ELR (cell line): ENCODE measurements around the gene CDHR1.
A peak's percentile ranks its signal among the peaks of the same experiment; 100 is the strongest.

Experiments used
- DNase-seq: peaks from one replicate; pipeline ENCODE4 v3.0.0-alpha.2; 2015; ENCODE audit warnings: low read depth

The CDHR1 gene

DNA sequence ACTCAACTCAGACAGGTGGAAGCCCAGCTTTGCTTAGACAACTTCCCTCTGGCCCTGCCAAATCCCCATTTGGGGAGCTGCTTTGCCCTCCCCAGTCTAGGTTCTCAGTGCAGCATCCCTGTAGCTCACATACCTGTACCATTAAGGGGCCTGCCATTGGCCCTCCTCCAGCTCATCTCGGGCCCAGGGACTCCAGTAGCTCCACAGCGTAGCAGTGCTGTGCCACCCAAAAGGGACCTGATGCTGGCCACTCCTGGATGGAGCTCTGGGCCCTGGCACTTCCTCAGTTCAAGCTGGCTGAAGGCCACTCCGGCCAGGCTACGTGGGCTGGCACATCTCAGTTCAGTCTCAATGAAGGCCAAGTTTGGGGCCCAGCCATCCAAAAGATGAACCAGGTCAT, 39.6 kb downstream of the CDHR1 start:
- DNase-seq, result no peak

DNA sequence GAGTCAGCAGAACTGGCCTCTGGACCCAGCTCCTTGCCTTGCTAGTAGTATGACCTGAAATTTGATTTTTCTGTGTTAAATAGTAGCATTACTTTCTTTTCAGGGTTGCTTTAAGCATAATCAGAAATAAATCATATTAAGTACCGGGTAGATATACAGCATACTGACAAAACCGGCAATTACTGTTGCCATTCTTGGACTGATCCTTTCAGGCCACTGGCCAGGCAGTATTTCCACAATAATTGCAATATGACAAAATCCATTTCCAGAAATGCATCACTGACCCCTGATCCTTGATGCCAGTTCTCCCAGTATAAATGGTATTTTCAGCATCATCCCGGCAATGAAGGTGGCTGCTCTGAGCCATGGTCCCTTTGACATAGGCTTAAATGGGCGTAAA, 40.1 kb downstream of the CDHR1 start:
- no peak for DNase-seq

GRCh38 chr10:84235096-84235495, 40.8 kb downstream of the CDHR1 start:
- no peak for DNase-seq

DNA sequence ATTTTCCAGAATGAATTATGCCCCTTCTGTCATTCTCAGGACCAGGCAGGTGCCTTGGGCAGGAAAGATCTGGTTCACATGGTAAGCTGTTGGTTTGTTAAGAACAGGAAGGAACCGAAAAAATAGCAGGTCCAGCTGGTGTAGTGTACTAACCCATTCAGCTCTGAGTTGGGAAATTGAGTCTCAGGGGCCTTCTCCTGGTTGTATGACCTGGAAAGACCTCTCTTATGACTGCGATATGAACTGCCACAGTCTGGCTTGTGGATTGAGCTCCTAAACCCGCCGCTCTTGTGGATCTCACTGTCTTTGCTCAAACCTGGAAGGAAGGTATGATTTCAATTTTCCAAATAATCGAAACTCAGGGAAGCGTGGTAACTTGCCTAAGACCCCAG, 42.5 kb downstream of the CDHR1 start:
- no peak for DNase-seq

DNA sequence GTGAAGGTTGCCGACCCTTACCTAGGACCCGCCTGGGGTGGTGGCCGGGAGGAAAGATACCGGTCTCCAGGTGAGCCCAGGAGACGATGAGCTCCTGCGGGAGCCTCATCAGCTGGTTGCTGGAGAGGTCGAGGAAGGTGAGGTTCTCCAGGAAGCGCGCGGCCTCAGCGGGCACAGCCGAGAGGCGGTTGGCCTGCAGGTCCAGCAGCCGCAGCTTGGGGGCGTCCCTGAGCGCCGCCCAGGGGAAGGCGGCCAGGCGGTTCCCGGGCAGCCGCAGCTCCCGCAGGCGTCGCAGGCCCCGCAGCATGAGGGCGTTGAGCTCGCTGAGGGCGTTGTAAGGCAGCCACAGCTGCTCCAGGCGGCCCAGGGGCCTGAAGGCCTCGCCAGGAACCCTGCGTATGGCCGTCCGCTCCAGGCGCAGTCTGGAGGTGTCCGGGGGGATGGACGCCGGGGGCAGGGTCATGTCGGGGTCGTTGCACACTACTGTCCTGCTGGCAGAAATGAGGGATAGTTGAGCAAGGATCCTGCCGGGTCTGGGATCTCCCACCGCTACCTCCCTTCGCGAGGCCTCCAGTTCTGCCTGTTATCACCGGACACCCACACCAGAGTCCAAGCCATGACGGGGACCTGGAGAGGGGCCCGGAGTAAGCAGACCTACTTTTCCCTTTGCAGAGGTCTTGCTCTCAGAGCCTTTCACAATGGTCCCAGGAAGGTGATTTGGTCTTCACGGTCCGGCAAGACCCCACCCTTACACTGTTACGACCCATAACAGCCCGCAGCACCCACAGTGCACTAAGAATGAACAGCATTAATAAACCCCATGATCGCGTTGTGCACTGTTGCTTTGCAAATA, 43.1 kb downstream of the CDHR1 start:
- DNase-seq, result no peak

DNA sequence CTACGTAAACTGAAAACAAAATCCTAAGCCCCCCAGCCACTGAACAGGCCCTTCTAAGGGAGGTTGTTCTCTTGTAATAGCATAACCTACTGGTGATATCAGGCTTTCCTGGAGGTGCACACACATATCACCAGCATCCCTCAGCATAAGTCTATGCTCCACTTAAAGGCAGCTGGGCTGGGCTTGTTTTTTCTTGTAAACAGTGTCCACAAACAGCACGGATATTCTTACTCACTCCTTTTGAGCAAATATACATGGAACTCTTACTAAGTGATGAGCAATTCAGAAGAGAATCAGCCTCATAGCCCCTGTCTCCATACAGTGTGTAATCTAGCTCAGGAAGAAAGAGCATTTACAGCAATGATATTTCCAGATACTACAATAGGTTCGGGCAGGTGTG, 44.6 kb downstream of the CDHR1 start:
- peak; percentile 3 for DNase-seq

DNA sequence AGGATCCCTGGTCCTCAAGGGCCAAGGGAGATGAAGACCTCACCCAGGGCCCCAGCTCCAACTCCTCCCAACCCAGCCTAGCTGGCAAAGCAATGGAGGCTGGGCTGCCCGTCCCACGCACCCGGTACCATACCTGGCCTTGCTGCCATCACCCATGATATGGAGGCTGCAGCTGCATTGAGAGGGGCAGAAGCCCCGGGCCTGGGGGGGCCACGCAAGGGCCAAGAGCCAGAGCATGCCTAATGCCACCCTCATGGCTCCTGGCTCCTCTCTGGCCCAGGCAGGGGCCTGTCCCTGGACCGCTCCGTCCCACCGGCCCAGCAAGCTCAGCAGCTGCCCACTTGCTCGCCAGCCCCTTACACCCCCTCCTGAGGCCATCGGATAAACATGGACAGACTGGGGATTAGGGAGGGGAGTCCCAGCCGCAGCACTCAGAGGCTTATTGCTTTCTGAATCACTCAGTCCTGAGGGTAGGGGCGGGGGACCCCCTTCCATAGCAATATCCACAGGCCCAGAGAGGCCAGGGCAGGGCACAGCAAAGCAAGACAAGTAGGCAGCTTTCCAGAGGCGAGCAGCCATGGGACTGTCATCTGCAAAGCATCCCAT, 47.0 kb downstream of the CDHR1 start, which contains the start of gene LRIT1:
Gene LRIT1 (minus strand): TSS at position 362 of the 606 bp plus-strand sequence. CDS start 107 bp downstream, at position 255.
- no peak for DNase-seq

- no peak for DNase-seq
Measured at GRCh38 chr10:84243759-84244158, 49.4 kb downstream of the CDHR1 start.

DNA sequence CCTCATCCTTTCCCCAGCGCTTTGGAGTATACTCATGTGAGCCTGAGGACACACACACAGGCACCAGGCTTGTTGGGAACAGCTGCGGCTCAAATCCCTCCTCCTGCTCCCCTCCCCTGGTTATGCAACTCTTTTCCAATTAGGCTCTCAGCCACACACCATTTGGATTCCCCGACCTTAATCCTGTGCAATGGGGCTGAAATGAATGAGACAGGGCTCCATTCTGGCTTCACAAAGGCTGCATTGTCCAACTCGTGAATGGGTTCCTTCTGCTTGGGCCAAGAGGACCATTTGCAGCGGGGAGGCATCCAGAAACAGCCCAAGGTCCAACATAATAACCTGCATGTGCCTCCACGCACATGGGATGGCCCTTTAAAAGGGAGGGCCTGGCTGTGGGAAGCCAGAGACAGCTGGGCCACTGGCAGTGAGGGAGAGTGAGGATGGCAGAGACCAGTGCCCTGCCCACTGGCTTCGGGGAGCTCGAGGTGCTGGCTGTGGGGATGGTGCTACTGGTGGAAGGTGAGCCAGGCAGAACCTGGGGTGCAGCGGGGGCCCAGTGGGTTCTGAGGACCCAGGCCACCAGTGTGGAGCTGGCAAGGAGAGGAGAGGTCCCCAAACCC, 50.4 kb downstream of the CDHR1 start, which contains the start of gene RGR:
Gene RGR (plus strand): TSS at position 403 of the 620 bp plus-strand sequence. CDS start 38 bp downstream, at position 441.
- no peak for DNase-seq

GRCh38 chr10:84247496-84247895, 53.2 kb downstream of the CDHR1 start:
- no peak for DNase-seq

DNA sequence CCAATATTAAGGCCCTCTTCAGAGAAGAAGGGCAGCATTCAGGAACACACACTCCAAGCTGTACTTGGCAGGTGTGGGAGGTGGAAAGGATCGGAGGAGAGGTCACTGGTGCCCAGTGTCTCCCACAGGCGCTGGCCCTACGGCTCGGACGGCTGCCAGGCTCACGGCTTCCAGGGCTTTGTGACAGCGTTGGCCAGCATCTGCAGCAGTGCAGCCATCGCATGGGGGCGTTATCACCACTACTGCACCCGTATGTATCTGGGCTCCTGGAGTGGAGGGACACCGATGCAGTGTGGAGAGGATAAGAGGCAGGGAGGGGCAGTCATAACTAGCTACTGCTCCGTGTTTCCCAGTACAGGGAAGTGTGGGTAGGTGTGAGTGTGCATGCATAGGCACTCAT, 54.5 kb downstream of the CDHR1 start:
- DNase-seq, result no peak

- DNase-seq, result no peak
Measured at GRCh38 chr10:84254552-84255478, 60.5 kb downstream of the CDHR1 start.

DNA sequence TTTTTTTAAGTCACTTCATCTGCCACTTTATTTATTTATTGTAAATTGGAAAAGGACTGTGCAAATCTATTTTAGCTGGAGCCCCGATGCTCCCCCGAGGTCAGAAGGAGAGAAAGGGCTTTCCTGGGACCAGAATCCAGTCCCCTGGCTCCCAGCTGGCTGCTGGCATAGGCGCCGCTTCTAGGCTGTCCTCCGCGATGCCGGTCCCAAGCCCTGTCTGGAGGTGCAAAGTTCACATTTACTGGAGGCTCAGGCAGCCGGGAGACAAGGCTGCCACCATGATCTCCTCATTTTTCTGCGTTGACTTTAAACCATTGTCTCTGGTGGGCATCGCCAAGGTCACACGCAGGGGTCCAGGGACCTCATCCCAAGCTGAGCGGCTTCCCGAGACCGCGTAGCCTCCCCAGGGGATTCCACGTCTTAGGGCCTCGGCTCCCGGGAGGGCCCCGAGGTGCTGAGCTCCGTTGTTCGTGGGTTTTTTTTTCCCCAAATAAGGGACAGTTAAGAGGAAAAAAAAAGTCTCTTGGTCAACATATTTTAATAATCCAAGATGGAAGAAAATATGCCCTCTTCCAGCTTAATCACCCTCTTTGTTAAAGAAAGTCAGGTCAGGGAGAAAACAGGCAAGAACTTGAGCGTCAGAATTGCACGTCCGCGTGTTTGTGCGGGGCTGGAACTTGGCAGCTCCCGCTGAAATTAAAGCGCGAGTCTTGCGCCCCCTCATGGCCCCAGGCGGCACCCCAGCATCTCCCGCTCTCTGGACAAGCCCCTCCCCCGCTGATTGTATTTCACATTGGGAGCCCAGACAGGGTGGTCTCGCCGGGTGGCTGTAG, 62.4 kb downstream of the CDHR1 start:
- DNase-seq, result peak; percentile 38

- no peak for DNase-seq
Measured at GRCh38 chr10:84257343-84258020, 63.1 kb downstream of the CDHR1 start.

DNA sequence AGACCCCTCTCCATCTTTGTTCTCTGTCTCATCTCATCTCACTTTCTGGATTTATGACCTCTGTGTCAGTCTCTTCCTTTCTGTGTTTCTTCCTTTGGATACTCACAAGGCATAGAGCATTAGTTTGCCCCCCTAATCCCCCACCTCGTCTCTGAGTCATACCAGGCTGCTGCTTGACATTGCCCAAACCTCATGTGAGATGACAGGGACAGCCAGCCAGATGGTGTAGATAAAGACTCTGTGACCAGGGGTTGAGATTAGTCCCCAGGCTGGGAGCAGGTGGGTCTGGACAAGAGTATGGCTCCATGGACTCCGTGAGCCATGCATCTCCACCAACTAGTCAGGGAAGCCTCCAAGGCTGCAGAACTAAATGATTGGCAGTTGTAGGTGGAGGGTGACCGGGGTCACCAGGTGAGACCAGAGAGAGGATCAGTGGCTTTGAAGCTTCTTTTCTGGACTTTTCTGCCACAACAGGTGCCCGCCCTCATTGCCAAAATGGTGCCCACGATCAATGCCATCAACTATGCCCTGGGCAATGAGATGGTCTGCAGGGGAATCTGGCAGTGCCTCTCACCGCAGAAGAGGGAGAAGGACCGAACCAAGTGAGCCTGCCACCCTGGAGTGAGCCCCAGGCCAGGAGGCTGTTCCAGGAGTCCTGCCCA, 63.8 kb downstream of the CDHR1 start:
- DNase-seq, result no peak

DNA sequence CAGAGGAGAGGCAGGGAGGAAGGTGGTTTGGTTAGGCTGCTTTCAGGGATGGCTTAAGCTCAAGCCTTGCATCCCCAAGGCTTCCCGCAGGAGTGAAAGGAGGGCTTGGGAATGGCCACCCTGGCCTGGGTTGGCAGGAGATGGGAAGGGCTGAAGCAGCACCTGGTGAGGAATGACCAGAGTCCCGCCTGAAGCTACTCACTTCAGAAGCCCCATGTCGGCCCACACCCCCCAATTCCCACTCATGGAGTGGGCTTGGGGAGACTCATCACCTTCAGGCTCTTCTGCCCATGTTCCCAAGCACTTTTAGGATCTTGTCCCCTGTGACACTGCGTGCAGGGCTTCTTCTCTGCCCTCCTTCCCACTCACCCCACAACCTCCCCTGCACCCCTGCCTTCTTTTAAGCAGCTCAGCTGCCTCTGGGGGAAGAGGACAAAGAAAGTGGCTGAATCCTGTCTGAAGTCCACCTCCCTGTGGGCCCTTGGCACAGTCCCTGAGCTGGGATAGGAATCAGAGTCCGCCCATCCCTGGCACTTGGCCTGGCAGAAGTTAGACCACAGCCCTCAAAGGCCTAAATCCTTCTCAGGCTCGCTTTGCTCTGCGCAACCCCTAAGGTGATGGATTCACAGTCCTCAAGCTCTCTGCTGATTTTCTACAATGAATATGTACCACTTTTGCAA, 67.0 kb downstream of the CDHR1 start:
- DNase-seq, result no peak

DNA sequence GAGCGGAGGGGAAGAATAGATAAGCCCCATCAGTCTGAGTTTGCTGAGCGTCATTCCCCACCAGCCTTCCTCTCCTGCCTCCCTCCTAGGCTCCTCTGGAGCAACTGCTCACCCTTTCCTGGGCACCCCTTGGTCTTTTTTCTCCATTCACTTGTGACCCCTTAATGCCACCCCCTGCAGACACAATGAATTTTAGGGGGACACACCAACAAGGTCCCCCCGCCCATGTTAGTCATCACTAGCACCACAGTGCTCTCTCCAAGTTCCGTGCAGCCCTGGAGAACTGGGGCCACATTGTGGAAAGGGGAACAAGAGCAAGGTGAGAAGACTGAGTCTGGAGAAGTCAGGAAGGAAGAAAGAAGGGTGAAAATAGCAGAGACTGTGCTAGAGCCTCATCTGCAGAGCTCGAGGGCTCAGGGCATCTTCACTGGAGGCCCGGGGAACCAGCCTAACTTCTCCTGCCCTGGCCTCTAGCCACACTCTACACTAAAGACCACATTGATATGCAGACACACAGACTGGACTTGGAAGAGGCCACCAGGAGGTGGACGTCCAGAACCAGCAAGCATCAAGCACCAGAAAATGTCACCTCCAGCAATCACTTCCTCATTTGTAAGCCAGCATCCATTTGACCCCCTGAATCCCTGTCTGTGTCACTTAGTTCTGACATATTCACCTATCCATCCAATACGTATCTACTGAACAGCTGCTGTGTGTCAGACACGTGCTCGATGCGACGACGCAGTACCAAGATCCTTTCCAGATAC, 68.0 kb downstream of the CDHR1 start:
- no peak for DNase-seq

GRCh38 chr10:84263716-84264115, 69.4 kb downstream of the CDHR1 start:
- DNase-seq, result no peak
